Peyer's patch (tissue), 4 donors: ENCODE data around the gene EYA2.

ENCODE experiments used
- CTCF ChIP-seq, 6 experiments: fragments of 450-650 bp in 4 of 6; fragments of 200-600 bp in 2 of 6; sonication (generic) in 1 of 6; IDR thresholded peaks; one replicate each; pipeline ENCODE4 v1.5.1; 2017 to 2019; ENCODE audit warnings: antibody characterized with exemption in 6 of 6, mild to moderate bottlenecking in 3 of 6, moderate library complexity in 1 of 6
- POLR2A ChIP-seq, 2 donors: fragments of 450-650 bp; IDR thresholded peaks; one replicate each; pipeline ENCODE4 v1.5.1; 2017; ENCODE audit warnings: antibody characterized with exemption in 2 of 2, mild to moderate bottlenecking in 2 of 2, moderate library complexity in 2 of 2

- peak; percentile 85 to 98 (median 90) for TF ChIP-seq CTCF (IDR thresholded peaks at IDR 0.05)
- TF ChIP-seq POLR2A (IDR thresholded peaks at IDR 0.05): no peak
Measured at GRCh38 chr20:47196091-47197081, 301.7 kb downstream of the EYA2 start.
